ENCODE results near the gene SVIP. TPM values are rescaled to one million over a fixed set of nuclear protein-coding genes. Genes with fewer than 3 reads are reported as not detected.
A peak's percentile ranks its signal among the peaks of the same experiment; 100 is the strongest.

SVIP gene
- polyA plus RNA-seq, 1 experiment, result 10.3 TPM

- no peaks in the 10 kb centered on the region for H3K27me3 ChIP-seq (ENCODE audit: control insufficient read depth, insufficient read depth, low read length)
- no peak overlapping the region for H3K27ac ChIP-seq (ENCODE audit: low read depth, low read length)
- H3K9me3 ChIP-seq (ENCODE audit: control insufficient read depth, insufficient read depth, low read length), result no peaks in the 10 kb centered on the region
- TF ChIP-seq, protein P1, sequence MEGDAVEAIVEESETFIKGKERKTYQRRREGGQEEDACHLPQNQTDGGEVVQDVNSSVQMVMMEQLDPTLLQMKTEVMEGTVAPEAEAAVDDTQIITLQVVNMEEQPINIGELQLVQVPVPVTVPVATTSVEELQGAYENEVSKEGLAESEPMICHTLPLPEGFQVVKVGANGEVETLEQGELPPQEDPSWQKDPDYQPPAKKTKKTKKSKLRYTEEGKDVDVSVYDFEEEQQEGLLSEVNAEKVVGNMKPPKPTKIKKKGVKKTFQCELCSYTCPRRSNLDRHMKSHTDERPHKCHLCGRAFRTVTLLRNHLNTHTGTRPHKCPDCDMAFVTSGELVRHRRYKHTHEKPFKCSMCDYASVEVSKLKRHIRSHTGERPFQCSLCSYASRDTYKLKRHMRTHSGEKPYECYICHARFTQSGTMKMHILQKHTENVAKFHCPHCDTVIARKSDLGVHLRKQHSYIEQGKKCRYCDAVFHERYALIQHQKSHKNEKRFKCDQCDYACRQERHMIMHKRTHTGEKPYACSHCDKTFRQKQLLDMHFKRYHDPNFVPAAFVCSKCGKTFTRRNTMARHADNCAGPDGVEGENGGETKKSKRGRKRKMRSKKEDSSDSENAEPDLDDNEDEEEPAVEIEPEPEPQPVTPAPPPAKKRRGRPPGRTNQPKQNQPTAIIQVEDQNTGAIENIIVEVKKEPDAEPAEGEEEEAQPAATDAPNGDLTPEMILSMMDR (IDR thresholded peaks at IDR 0.05; ENCODE audit: low read depth, low read length), result no peak
- no peak for DNase-seq (ENCODE audit: low read depth, low spot score)
- ChIA-PET POLR2A (no interaction called here), CTCF (interaction anchor here (4.9 kb wide), 1 partner anchor 11 kb away, joined by 36 read pairs; no protein-coding TSS in a partner anchor)
- no peak overlapping the region for H3K4me3 ChIP-seq (ENCODE audit: low read depth, low read length)
Measured at GRCh38 chr11:22798901-22799300, 30.7 kb downstream of the SVIP start.

DNA sequence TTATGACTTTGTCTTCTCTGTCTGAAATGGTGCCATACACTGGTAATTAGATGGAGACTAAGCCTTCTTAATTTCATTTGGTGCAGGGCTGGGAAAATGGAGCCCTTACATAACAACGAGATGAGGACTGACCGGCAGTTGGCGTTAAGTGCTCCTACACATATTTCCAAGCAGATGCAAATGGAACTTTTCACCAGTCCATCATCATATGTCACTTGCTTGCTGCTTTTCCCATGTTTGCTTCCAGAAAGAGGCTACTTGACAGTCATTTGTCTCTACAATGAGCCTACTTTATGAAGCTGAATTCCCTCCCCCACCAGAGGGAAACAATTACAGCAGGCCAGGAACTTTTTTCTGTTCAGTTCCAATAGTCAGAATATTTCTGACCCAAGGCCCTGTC, 32.6 kb downstream of the SVIP start:
- TF ChIP-seq, protein P1 (IDR thresholded peaks at IDR 0.05; ENCODE audit: low read depth, low read length), result no peak
- POLR2A ChIA-PET, result no interaction called here
- H3K9me3 ChIP-seq (ENCODE audit: control insufficient read depth, insufficient read depth, low read length), result no peaks in the 10 kb centered on the region
- no peak overlapping the region for H3K27ac ChIP-seq (ENCODE audit: low read depth, low read length)
- CTCF ChIA-PET, result interaction anchor here (4.9 kb wide), 1 partner anchor 9 kb away, joined by 36 read pairs; no protein-coding TSS in a partner anchor
- no peak for DNase-seq (ENCODE audit: low read depth, low spot score)
- H3K4me3 ChIP-seq (ENCODE audit: low read depth, low read length), result no peak overlapping the region
- H3K27me3 ChIP-seq (ENCODE audit: control insufficient read depth, insufficient read depth, low read length), result no peaks in the 10 kb centered on the region

GRCh38 chr11:22795914-22796313, 33.7 kb downstream of the SVIP start:
- no peaks in the 10 kb centered on the region for H3K27me3 ChIP-seq (ENCODE audit: control insufficient read depth, insufficient read depth, low read length)
- TF ChIP-seq, protein P1 (IDR thresholded peaks at IDR 0.05; ENCODE audit: low read depth, low read length), result no peak
- no peak overlapping the region for H3K4me3 ChIP-seq (ENCODE audit: low read depth, low read length)
- no peak overlapping the region for H3K27ac ChIP-seq (ENCODE audit: low read depth, low read length)
- DNase-seq (ENCODE audit: low read depth, low spot score), result no peak
- no peaks in the 10 kb centered on the region for H3K9me3 ChIP-seq (ENCODE audit: control insufficient read depth, insufficient read depth, low read length)
- ChIA-PET POLR2A (no interaction called here), CTCF (interaction anchor here (4.9 kb wide), 1 partner anchor 8 kb away, joined by 36 read pairs; no protein-coding TSS in a partner anchor)

DNA sequence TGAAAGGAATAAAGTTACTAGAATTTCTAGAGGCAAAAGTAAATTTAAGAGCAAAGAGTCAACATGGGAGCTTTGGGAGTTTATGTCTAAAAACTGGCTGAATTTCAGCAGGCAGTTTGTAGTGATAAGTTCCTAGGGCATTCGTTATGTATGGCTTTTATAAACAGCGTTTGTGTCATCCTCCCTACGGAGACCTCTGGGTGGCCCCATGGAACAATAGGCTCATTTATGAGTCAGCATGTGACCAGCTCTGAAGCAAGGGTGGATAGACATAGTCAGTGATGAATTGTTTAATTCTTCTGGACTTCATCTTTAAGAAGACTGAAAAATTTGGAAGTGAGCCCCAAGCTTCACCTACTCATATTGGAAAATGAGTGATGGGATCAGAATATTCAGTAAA, 37.1 kb downstream of the SVIP start:
- DNase-seq (ENCODE audit: low read depth, low spot score), result no peak
- H3K27ac ChIP-seq (ENCODE audit: low read depth, low read length), result no peak overlapping the region
- CTCF ChIA-PET, result no interaction called here

DNA sequence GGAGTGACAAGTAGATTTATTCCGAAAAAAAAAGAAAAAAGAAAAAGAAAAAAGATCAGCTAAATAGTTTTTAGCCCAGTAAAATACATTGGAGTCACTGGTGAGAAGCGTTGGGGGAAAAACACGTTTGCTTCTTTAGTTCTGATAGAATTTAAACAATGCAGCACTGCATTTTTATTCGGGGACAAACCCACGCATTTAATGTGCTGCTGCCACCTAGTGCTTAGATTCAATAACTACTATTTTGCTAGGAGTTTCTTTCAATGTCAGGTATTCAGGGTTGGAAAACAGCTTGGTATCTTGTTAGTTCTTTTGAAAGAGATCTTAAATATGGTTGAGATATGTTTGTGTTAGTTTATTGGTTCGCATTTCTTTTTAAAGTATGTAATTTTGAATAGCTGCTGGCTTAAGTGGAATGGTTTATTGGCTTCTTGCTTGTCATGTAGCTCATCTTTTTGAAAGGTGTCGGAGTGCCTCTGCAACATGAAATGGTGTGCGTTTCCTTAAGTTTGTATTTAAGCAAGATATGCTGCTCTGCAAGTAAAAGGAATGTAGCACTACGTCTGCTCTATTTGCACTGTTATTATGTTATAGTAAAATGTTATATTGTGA, 41.9 kb downstream of the SVIP start:
- TF ChIP-seq, protein P1 (IDR thresholded peaks at IDR 0.05; ENCODE audit: low read depth, low read length), result peak; percentile 77
- no peak overlapping the region for H3K4me3 ChIP-seq (ENCODE audit: low read depth, low read length)
- CTCF ChIA-PET, result interaction anchor here (0.6 to 2.8 kb wide), 51 partner anchors 8 to 544 kb away, joined by 3 to 36 read pairs (median 5); partner anchors contain the start of genes GAS2 and SVIP
- DNase-seq (ENCODE audit: low read depth, low spot score), result peak; percentile 29
- no peaks in the 10 kb centered on the region for H3K27me3 ChIP-seq (ENCODE audit: control insufficient read depth, insufficient read depth, low read length)
- POLR2A ChIA-PET, result no interaction called here
- H3K9me3 ChIP-seq (ENCODE audit: control insufficient read depth, insufficient read depth, low read length), result no peaks in the 10 kb centered on the region
- H3K27ac ChIP-seq (ENCODE audit: low read depth, low read length), result no peak overlapping the region

More for the DNA sequence above, 37.1 kb downstream of the SVIP start:
- TF ChIP-seq, protein P1 (IDR thresholded peaks at IDR 0.05; ENCODE audit: low read depth, low read length), result no peak
- H3K9me3 ChIP-seq (ENCODE audit: control insufficient read depth, insufficient read depth, low read length), result no peaks in the 10 kb centered on the region
- H3K27me3 ChIP-seq (ENCODE audit: control insufficient read depth, insufficient read depth, low read length), result no peaks in the 10 kb centered on the region
- POLR2A ChIA-PET, result no interaction called here
- no peak overlapping the region for H3K4me3 ChIP-seq (ENCODE audit: low read depth, low read length)

Data from AG04450 (cell line).